ENCODE results near the gene PPIL1. TPM values are rescaled to one million over a fixed set of nuclear protein-coding genes. Genes with fewer than 3 reads are reported as not detected.

The PPIL1 gene
- total and polyA plus RNA-seq, 4 donors, result 9.6 to 33.7 (median 12.7) TPM

DNA sequence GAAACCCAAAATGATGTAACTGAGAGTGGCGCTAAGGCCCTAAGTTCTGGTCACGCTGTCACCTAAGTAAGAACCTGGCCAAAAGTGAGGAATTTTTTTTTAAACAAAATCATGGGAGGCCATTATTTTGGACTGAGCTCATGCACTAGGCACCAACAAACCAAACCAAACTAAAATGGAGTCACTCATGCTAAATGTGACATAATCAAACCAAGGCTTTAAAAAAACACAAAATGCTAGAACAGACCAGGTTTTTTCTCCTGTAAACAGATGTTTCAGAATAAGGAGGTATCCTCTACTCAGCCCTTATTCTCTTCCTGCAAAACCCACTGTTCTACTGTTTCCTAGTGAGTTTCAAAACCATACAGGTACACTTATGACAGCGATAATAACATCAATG is 10.0 kb upstream of the PPIL1 start:
- no peaks in the 10 kb centered on the region for H3K27me3 ChIP-seq (ENCODE audit: control insufficient read depth in 1 of 2, insufficient read depth in 2 of 2, low read length in 1 of 2)
- intact Hi-C loops (cut with DNase I), result loop anchor here (1.0 to 10.0 kb wide), 4 partner anchors 96 to 330 kb away; no protein-coding TSS in a partner anchor
- H3K36me3 ChIP-seq (ENCODE audit: control insufficient read depth in 1 of 2, insufficient read depth in 2 of 2, low read length in 1 of 2), result no peaks in the 10 kb centered on the region
- H3K9me3 ChIP-seq (ENCODE audit: control insufficient read depth, low read length), result no peaks in the 10 kb centered on the region
- no peak for ATAC-seq (ENCODE audit: low FRiP score)
- peaks cover 0 to 2% of the 10 kb centered on the region in 2 donors for H3K4me1 ChIP-seq (ENCODE audit: control insufficient read depth in 1 of 2, insufficient read depth in 2 of 2, low read length in 2 of 2)
- no peak overlapping the region for H3K4me3 ChIP-seq (ENCODE audit: low read length in 2 of 2)
- 96 to 99% methylated on average over 3 of the region's 3 CpGs for WGBS, 2 donors
- DNase-seq, result no peak
- no peak overlapping the region for H3K27ac ChIP-seq (ENCODE audit: low read depth in 1 of 2, low read length in 2 of 2)

DNA sequence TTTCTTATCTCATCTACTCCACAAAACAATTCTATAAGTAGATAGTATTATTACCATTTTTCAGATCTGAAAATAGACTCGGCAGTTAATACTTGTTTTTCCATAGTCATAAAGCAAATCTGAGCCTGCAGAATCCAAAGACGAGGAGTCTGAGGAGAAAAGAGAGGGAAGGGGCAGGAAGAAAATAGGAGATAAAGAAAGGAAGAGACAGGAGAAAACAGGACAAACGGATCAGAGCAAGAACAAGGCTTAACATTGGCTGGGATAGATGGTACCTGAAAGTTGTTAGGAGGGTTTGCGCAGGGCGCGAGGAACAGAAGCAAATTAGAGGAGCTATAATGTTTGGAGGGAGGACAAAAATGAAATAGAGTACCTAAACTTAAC is 639 bp upstream of the PPIL1 start:
- Histone ChIP-seq H3K4me3 (ENCODE audit: low read length in 2 of 2) (peak overlapping the region; percentile 37 to 86), H3K36me3 (ENCODE audit: control insufficient read depth in 1 of 2, insufficient read depth in 2 of 2, low read length in 1 of 2) (no peaks in the 10 kb centered on the region), H3K9me3 (ENCODE audit: control insufficient read depth, low read length) (no peaks in the 10 kb centered on the region), H3K27me3 (ENCODE audit: control insufficient read depth in 1 of 2, insufficient read depth in 2 of 2, low read length in 1 of 2) (no peaks in the 10 kb centered on the region), H3K27ac (ENCODE audit: low read depth in 1 of 2, low read length in 2 of 2) (no peak overlapping the region), H3K4me1 (ENCODE audit: control insufficient read depth in 1 of 2, insufficient read depth in 2 of 2, low read length in 2 of 2) (peaks cover 1 to 3% of the 10 kb centered on the region in 2 donors)
- no peak for DNase-seq
- WGBS, 2 donors, result 24 to 34% methylated on average over 6 of the region's 6 CpGs
- no peak for ATAC-seq (ENCODE audit: low FRiP score)
- intact Hi-C loops (cut with DNase I), result no loop called here

DNA sequence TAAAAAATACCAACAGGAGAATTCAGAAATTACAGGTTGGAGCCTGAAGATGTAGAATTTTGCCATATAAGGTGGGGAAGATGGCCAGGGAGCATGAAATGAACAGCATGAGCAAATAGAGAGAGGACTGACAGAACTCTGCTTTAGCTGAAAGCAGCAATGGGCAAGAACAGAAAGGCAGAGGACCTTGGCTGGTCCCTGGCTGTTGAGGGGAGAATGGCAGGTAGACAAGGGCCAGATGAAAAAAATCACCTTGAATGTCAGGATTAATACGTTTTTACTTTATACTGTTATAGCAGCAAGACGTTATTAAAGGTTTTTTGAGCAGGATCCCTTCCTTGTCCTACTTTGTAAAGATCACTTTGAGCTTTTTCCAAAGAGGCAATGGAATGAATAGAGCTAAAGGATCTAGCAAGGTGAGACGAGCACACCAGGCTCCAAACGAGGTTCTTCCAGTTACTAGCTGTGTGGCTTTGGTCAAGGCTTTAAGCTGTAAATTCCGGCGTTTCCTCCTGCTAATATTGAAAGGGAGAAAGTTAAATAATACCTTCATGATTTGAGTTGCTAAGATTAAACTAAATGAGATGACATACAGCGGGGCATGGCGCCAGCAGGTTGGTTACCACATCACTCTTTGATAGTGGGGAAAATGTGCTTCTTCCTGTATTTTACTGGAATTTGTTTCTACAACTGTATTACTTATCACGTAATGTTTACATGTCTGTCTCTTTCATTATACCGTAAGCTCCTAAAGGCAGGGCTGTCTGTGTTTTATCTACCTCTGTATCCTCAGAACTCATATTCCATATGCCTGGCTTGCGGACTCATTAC is 776 bp downstream of the PPIL1 start:
- no peak for ATAC-seq (ENCODE audit: low FRiP score)
- Histone ChIP-seq H3K4me3 (ENCODE audit: low read length in 2 of 2) (peak overlapping the region; percentile 86 to 96), H3K36me3 (ENCODE audit: control insufficient read depth in 1 of 2, insufficient read depth in 2 of 2, low read length in 1 of 2) (no peaks in the 10 kb centered on the region), H3K9me3 (ENCODE audit: control insufficient read depth, low read length) (no peaks in the 10 kb centered on the region), H3K27me3 (ENCODE audit: control insufficient read depth in 1 of 2, insufficient read depth in 2 of 2, low read length in 1 of 2) (no peaks in the 10 kb centered on the region), H3K4me1 (ENCODE audit: control insufficient read depth in 1 of 2, insufficient read depth in 2 of 2, low read length in 2 of 2) (peaks cover 1 to 3% of the 10 kb centered on the region in 2 donors), H3K27ac (ENCODE audit: low read depth in 1 of 2, low read length in 2 of 2) (no peak overlapping the region)
- peak in 1 of 2 donors; percentile 81 for DNase-seq
- WGBS, 2 donors, result 5 to 7% methylated on average over 11 of the region's 11 CpGs
- intact Hi-C loops (cut with DNase I), result no loop called here

DNA sequence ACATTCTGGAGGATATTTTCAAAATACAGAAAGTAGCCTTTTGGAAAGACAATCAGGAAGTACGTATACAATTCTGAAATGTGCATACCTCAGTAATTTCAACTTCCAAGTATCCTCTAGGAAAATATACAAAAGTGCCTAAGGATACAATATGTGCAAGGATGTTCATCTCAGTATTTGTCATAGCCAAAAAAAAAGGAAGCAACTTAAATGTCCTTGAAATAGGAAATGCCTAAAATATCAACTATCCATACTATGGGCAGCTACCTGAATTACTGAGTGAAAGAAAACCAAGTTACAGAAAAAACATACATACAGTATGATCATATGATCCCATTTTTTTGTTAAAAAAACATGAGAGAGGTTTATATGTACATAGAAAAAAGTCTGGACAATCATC is 1.5 kb downstream of the PPIL1 start:
- Histone ChIP-seq H3K27me3 (ENCODE audit: control insufficient read depth in 1 of 2, insufficient read depth in 2 of 2, low read length in 1 of 2) (no peaks in the 10 kb centered on the region), H3K4me1 (ENCODE audit: control insufficient read depth in 1 of 2, insufficient read depth in 2 of 2, low read length in 2 of 2) (peaks cover 1 to 3% of the 10 kb centered on the region in 2 donors), H3K4me3 (ENCODE audit: low read length in 2 of 2) (no peak overlapping the region), H3K9me3 (ENCODE audit: control insufficient read depth, low read length) (no peaks in the 10 kb centered on the region), H3K27ac (ENCODE audit: low read depth in 1 of 2, low read length in 2 of 2) (no peak overlapping the region), H3K36me3 (ENCODE audit: control insufficient read depth in 1 of 2, insufficient read depth in 2 of 2, low read length in 1 of 2) (no peaks in the 10 kb centered on the region)
- DNase-seq, result no peak
- intact Hi-C loops (cut with DNase I), result no loop called here
- WGBS, 2 donors, result 86 to 95% methylated on average over 1 of the region's 1 CpG
- ATAC-seq (ENCODE audit: low FRiP score), result no peak

DNA sequence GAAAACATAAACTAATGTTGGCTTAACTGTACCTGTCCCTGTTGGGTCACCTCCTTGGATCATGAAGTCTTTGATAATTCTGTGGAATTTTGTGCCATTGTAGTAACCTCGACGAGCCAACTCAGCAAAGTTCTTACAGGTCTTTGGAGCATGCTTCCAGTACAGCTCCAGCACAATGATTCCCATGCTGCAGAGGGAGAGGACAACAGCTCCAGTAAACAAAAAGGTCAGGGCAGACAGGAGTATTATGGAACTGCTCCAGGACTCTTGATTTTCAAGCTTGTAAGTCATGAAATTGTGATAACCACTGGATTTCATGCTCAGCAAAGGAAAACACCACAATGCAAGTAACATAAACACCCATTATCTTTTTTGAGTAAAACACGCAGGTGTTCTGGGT is 2.9 kb downstream of the PPIL1 start:
- ATAC-seq (ENCODE audit: low FRiP score) (no peak), DNase-seq (no peak)
- Histone ChIP-seq H3K4me3 (ENCODE audit: low read length in 2 of 2) (no peak overlapping the region), H3K4me1 (ENCODE audit: control insufficient read depth in 1 of 2, insufficient read depth in 2 of 2, low read length in 2 of 2) (peaks cover 1 to 3% of the 10 kb centered on the region in 2 donors), H3K27me3 (ENCODE audit: control insufficient read depth in 1 of 2, insufficient read depth in 2 of 2, low read length in 1 of 2) (no peaks in the 10 kb centered on the region), H3K36me3 (ENCODE audit: control insufficient read depth in 1 of 2, insufficient read depth in 2 of 2, low read length in 1 of 2) (no peaks in the 10 kb centered on the region), H3K9me3 (ENCODE audit: control insufficient read depth, low read length) (no peaks in the 10 kb centered on the region), H3K27ac (ENCODE audit: low read depth in 1 of 2, low read length in 2 of 2) (no peak overlapping the region)
- 89 to 90% methylated on average over 3 of the region's 3 CpGs for WGBS, 2 donors
- intact Hi-C loops (cut with DNase I), result no loop called here

DNA sequence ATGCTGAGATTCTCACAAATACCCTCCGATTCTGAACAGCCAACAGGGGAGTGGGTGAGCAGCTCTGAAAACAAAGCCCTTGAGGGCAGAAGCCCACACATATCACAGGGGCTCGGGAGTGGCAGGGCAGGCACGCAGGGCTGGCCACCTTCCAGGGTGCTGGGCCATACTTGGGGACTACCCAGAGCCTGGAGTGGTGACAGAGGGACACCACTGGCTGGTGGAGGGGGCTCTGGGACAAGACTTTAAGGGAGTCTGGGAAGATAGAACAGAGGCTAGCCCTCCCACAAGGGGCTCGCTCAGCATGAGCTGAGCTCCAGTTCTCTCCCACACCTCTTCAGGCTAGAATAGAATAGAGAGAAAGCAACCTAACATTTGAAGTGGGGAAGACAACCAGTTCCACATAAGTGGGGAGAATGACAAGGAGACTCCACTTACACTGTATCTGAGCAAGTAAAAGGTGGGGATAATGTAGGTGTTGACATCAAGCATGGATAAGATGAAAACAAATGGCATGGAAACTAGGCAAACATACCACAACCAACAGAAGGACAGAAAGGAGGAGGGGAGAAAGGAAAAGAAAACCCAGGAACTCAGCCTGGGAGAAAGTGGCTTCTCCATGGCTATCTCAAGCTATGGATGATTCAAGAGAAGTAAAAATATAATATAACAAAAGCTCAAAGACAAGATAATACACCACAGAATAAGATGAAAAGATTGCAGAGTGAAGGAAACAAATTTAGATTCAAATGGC is 7.0 kb downstream of the PPIL1 start:
- intact Hi-C loops (cut with DNase I), result no loop called here
- Histone ChIP-seq H3K27ac (ENCODE audit: low read depth in 1 of 2, low read length in 2 of 2) (no peak overlapping the region), H3K27me3 (ENCODE audit: control insufficient read depth in 1 of 2, insufficient read depth in 2 of 2, low read length in 1 of 2) (no peaks in the 10 kb centered on the region), H3K36me3 (ENCODE audit: control insufficient read depth in 1 of 2, insufficient read depth in 2 of 2, low read length in 1 of 2) (peaks cover 0 to 2% of the 10 kb centered on the region in 2 donors), H3K4me1 (ENCODE audit: control insufficient read depth in 1 of 2, insufficient read depth in 2 of 2, low read length in 2 of 2) (no peaks in the 10 kb centered on the region), H3K4me3 (ENCODE audit: low read length in 2 of 2) (no peak overlapping the region), H3K9me3 (ENCODE audit: control insufficient read depth, low read length) (no peaks in the 10 kb centered on the region)
- ATAC-seq (ENCODE audit: low FRiP score), result no peak
- 59 to 62% methylated on average over 4 of the region's 4 CpGs for WGBS, 2 donors
- no peak for DNase-seq

DNA sequence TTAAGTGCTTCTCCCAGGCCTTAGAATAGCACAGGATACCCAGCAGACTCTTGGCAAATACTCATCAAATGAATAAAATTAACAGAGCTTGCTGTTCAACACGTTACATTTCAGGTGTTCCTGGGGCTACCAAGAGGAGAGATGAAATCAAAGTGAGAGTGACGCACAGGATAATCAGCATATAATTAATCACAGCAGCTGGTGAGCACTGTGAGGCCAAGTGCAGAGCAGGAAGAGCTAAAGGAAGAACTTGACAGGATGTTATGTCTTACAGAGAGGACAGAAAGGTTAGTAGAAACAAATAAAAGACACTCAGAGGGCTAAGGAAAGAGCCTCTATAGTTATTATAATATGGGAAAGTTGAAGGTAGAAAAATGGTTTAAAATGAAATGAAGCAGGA is 8.8 kb downstream of the PPIL1 start:
- DNase-seq (no peak), ATAC-seq (ENCODE audit: low FRiP score) (no peak)
- 83 to 84% methylated on average over 2 of the region's 2 CpGs for WGBS, 2 donors
- Histone ChIP-seq H3K27ac (ENCODE audit: low read depth in 1 of 2, low read length in 2 of 2) (no peak overlapping the region), H3K36me3 (ENCODE audit: control insufficient read depth in 1 of 2, insufficient read depth in 2 of 2, low read length in 1 of 2) (peaks cover 0 to 2% of the 10 kb centered on the region in 2 donors), H3K27me3 (ENCODE audit: control insufficient read depth in 1 of 2, insufficient read depth in 2 of 2, low read length in 1 of 2) (no peaks in the 10 kb centered on the region), H3K4me3 (ENCODE audit: low read length in 2 of 2) (no peak overlapping the region), H3K9me3 (ENCODE audit: control insufficient read depth, low read length) (no peaks in the 10 kb centered on the region), H3K4me1 (ENCODE audit: control insufficient read depth in 1 of 2, insufficient read depth in 2 of 2, low read length in 2 of 2) (no peaks in the 10 kb centered on the region)
- intact Hi-C loops (cut with DNase I), result no loop called here

DNA sequence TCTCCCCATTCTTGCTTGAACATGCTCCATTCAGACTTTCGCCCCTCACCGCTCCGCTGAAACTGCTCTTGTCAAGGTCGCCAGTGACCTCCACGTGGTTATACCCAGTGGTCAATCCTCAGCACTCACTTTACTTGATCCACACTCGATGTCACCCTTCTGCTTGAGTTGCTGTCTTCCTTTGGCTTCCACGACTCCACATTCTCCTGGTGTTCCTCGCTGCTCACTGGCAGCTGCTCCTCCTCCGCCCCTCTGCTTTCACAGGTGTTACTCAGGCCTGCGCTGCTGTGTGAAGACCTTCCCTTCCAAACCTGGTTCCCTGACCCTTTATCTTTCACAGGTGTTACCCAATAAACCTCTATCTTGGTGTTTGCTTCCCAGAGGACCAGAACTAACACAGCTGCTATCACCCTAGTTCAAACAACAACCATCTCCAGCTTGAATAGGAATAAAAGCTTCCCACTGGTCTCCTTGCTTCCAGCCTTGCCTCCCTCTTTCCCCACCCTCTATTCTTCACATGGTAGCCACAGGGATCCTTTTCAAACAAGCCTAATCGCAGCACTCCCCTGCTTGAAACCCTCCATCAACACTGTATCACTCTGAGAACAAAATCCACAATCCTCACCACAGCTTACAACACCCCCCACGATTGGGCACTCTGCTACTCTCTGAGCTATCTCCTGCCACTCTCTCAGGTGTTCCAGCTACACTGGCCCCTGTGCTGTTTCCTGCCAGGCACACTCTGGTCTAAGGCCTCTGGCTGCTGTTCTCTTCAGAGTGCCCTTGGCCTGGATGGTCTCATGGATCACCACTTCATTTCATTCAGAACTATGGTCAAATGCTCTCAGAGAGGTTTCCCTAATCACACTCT is 10.7 kb downstream of the PPIL1 start:
- H3K9me3 ChIP-seq (ENCODE audit: control insufficient read depth, low read length), result no peaks in the 10 kb centered on the region
- H3K27ac ChIP-seq (ENCODE audit: low read depth in 1 of 2, low read length in 2 of 2), result no peak overlapping the region
- DNase-seq (no peak), ATAC-seq (ENCODE audit: low FRiP score) (no peak)
- intact Hi-C loops (cut with DNase I), result no loop called here
- no peak overlapping the region for H3K4me3 ChIP-seq (ENCODE audit: low read length in 2 of 2)
- H3K36me3 ChIP-seq (ENCODE audit: control insufficient read depth in 1 of 2, insufficient read depth in 2 of 2, low read length in 1 of 2), result peaks cover 0 to 2% of the 10 kb centered on the region in 2 donors
- no peaks in the 10 kb centered on the region for H3K27me3 ChIP-seq (ENCODE audit: control insufficient read depth in 1 of 2, insufficient read depth in 2 of 2, low read length in 1 of 2)
- no peaks in the 10 kb centered on the region for H3K4me1 ChIP-seq (ENCODE audit: control insufficient read depth in 1 of 2, insufficient read depth in 2 of 2, low read length in 2 of 2)
- WGBS, 2 donors, result 88 to 90% methylated on average over 12 of the region's 12 CpGs

Data from aorta (tissue), 5 donors.